K562 (cell line): ENCODE results near the gene ZG16B. TPM values are rescaled to one million over a fixed set of nuclear protein-coding genes. Genes with fewer than 3 reads are reported as not detected.
A peak's percentile ranks its signal among the peaks of the same experiment; 100 is the strongest.

ENCODE experiments used
- CBFA2T2 ChIP-seq: fragments of 450-650 bp; conservative IDR thresholded peaks from 2 replicates; pipeline ENCODE4 v1.6.1; 2017; ENCODE audit warnings: mild to moderate bottlenecking
- CC2D1A ChIP-seq: fragments of 450-650 bp; IDR thresholded peaks from 2 replicates; pipeline ENCODE4 v1.6.1; 2017; ENCODE audit warnings: mild to moderate bottlenecking
- ELF4 ChIP-seq: fragments of 450-650 bp; formaldehyde crosslinking; IDR thresholded peaks from 2 replicates; pipeline ENCODE4 v1.4.0; 2022; ENCODE audit warnings: missing genetic modification characterization
- FOS ChIP-seq: IDR thresholded peaks from 3 replicates; pipeline ENCODE4 v1.6.1; 2011; ENCODE audit not compliant: insufficient read length; ENCODE audit errors: extremely low read depth
- JUN ChIP-seq, 2 experiments: sonication (generic) in 1 of 2; formaldehyde crosslinking in 1 of 2; IDR thresholded peaks; 2 replicates each; pipeline versions ENCODE4 v1.6.1 to v1.8.0; 2012 to 2022; ENCODE audit warnings: borderline replicate concordance in 2 of 2, mild to moderate bottlenecking in 2 of 2, improper control_type of control experiment in 1 of 2, low read depth in 1 of 2, low read length in 1 of 2, missing genetic modification reagents in 1 of 2
- MCM3 ChIP-seq: fragments of 450-650 bp; IDR thresholded peaks from 2 replicates; pipeline ENCODE4 v1.6.1; 2016
- NEUROD1 ChIP-seq: fragments of 150-350 bp; IDR thresholded peaks from 2 replicates; pipeline ENCODE4 v1.6.1; 2014; ENCODE audit warnings: borderline replicate concordance, low read length, low read depth; ENCODE audit not compliant: partially characterized antibody
- NRF1 ChIP-seq, 2 experiments: fragments of 450-650 bp; IDR thresholded peaks in 1 of 2; conservative IDR thresholded peaks in 1 of 2; 2 replicates each; pipeline ENCODE4 v1.6.1; 2014; ENCODE audit warnings: mild to moderate bottlenecking in 2 of 2
- PHB ChIP-seq: fragments of 250-450 bp; sonication (Bioruptor Pico); IDR thresholded peaks from 2 replicates; pipeline ENCODE4 v1.5.0; 2021
- SFPQ ChIP-seq: fragments of 200-400 bp; formaldehyde crosslinking; IDR thresholded peaks from 2 replicates; pipeline ENCODE4 v1.6.1; 2017; ENCODE audit warnings: mild to moderate bottlenecking, low read depth, low read length, moderate library complexity
- TFAP4 ChIP-seq: sonication (generic); formaldehyde crosslinking; IDR thresholded peaks from 2 replicates; pipeline ENCODE4 v1.8.0; 2022; ENCODE audit warnings: missing genetic modification reagents, mild to moderate bottlenecking, moderate library complexity, borderline replicate concordance
- YBX1 ChIP-seq: fragments of 450-650 bp; IDR thresholded peaks from 2 replicates; pipeline ENCODE4 v1.7.1; 2016; ENCODE audit warnings: mild to moderate bottlenecking
- polyA plus RNA-seq, 8 experiments: library from polyadenylated mRNA; depleted of rRNA in 4 of 8; stranded (reverse) in 5 of 8; unstranded in 3 of 8; fragments of >200 nt; fragmentation: Nextera tagmentation in 2 of 8; fragmentation: Illumina TruSeq in 1 of 8; extraction: Ambion mirVana in 2 of 8; extraction: Trizol in 1 of 8; gene quantifications; 2 replicates each; pipeline versions ENCODE4 v1.2.1 to v1.2.3, GENCODE V29; 2011 to 2014; ENCODE audit warnings: inconsistent platforms in 1 of 8, missing spikeins in 1 of 8
- total RNA-seq, 7 experiments: library from RNA; depleted of rRNA in 6 of 7; stranded (reverse); fragments of >200 nt in 6 of 7; fragmentation: Illumina TruSeq in 2 of 7; extraction: Trizol in 2 of 7; gene quantifications; 2 replicates each; pipeline versions ENCODE4 v1.2.1 to v1.2.3, GENCODE V29; 2011 to 2021; ENCODE audit warnings: low replicate concordance in 1 of 7

ZG16B gene
- total and polyA plus RNA-seq, 9 of the 15 experiments (the other 6 are each of a cell fraction or from before 2014, with no cell fraction given), result 0.25 to 0.43 (median 0.34) TPM; not detected in 5

GRCh38 chr16:2838928-2839327, 8.8 kb downstream of the ZG16B start (continued):
- TF ChIP-seq SFPQ (no peak), CBFA2T2 (no peak), FOS (no peak), TFAP4 (CRISPR knock-in tag) (peak; percentile 65; the same call in 1 of the 2 replicates), ELF4 (CRISPR knock-in tag) (no peak), NEUROD1 (peak; percentile 46), JUN (IDR thresholded peaks at IDR 0.05; ENCODE audit: borderline replicate concordance, low read depth, low read length) (peak; percentile 37; the same call in 1 of the 2 replicates), JUN (CRISPR knock-in tag; IDR thresholded peaks at IDR 0.05; ENCODE audit: borderline replicate concordance) (no peak), YBX1 (no peak), PHB (CRISPR knock-in tag) (no peak), CC2D1A (peak; percentile 56; the same call in 1 of the 2 replicates), MCM3 (no peak), NRF1 (conservative IDR thresholded peaks at IDR 0.05 in 1 of 2, IDR thresholded peaks at IDR 0.05 in 1 of 2) (0 out of 4 replicates have a peak, but pooled peaks of 1 of the 2 experiments have one; percentile 16)
